K562 (cell line): Measurements from ENCODE around the gene DAGLB. TPM values are rescaled to one million over a fixed set of nuclear protein-coding genes. Genes with fewer than 3 reads are reported as not detected.
A peak's percentile ranks its signal among the peaks of the same experiment; 100 is the strongest.

ENCODE experiments used
- CBX2 ChIP-seq: fragments of 200-600 bp; sonication (generic); IDR thresholded peaks from one replicate; pipeline ENCODE4 v1.6.1; 2012; ENCODE audit warnings: mild to moderate bottlenecking, low read length, inconsistent platforms; ENCODE audit not compliant: insufficient read depth, poor library complexity, severe bottlenecking
- CCNT2 ChIP-seq: IDR thresholded peaks from 2 replicates; pipeline ENCODE4 v1.6.1; 2011; ENCODE audit warnings: borderline replicate concordance, low read depth, mild to moderate bottlenecking, moderate library complexity, mixed read lengths, low read length; ENCODE audit not compliant: insufficient read length; ENCODE audit errors: extremely low read depth
- ERF ChIP-seq: fragments of 450-650 bp; formaldehyde crosslinking; IDR thresholded peaks from 2 replicates; pipeline ENCODE4 v1.4.0; 2020; ENCODE audit warnings: mild to moderate bottlenecking, mixed read lengths
- FOXJ3 ChIP-seq: sonication (generic); formaldehyde crosslinking; IDR thresholded peaks from 2 replicates; pipeline ENCODE4 v1.4.0; 2020; ENCODE audit warnings: mild to moderate bottlenecking, missing genetic modification reagents
- HDAC6 ChIP-seq: IDR thresholded peaks from 2 replicates; pipeline ENCODE4 v1.6.1; 2012; ENCODE audit warnings: low read depth, mild to moderate bottlenecking, control low read depth, inconsistent platforms, low read length, moderate library complexity
- HMG20A ChIP-seq: fragments of 450-650 bp; formaldehyde crosslinking; conservative IDR thresholded peaks from 2 replicates; pipeline ENCODE4 v1.4.0; 2020; ENCODE audit warnings: mild to moderate bottlenecking, mixed read lengths
- HMGXB4 ChIP-seq: sonication (generic); formaldehyde crosslinking; IDR thresholded peaks from 2 replicates; pipeline ENCODE4 v1.8.1; 2023; ENCODE audit warnings: mild to moderate bottlenecking, missing genetic modification reagents
- IFI16 ChIP-seq: fragments of 250-450 bp; sonication (Bioruptor Pico); IDR thresholded peaks from 2 replicates; pipeline ENCODE4 v2.1.2; 2022; ENCODE audit warnings: mild to moderate bottlenecking, inconsistent platforms
- IRF2 ChIP-seq: sonication (generic); formaldehyde crosslinking; IDR thresholded peaks from 2 replicates; pipeline ENCODE4 v1.8.1; 2022; ENCODE audit warnings: mild to moderate bottlenecking, missing genetic modification reagents
- MAFK ChIP-seq: IDR thresholded peaks from 2 replicates; pipeline ENCODE4 v1.6.1; 2011; ENCODE audit warnings: low read length, improper control_type of control experiment
- MCM3 ChIP-seq: fragments of 450-650 bp; IDR thresholded peaks from 2 replicates; pipeline ENCODE4 v1.6.1; 2016
- NONO ChIP-seq, 2 experiments: fragments of 200-400 bp in 1 of 2; fragments of 450-650 bp in 1 of 2; formaldehyde crosslinking in 1 of 2; IDR thresholded peaks; 2 replicates each; pipeline ENCODE4 v1.6.1; 2017; ENCODE audit warnings: low read depth in 2 of 2, mild to moderate bottlenecking in 2 of 2, moderate library complexity in 2 of 2, low read length in 1 of 2
- RBM17 ChIP-seq: fragments of 200-400 bp; formaldehyde crosslinking; IDR thresholded peaks from 2 replicates; pipeline ENCODE4 v1.6.1; 2017; ENCODE audit warnings: low read depth, mild to moderate bottlenecking, low read length, borderline replicate concordance
- RBM25 ChIP-seq: fragments of 200-400 bp; formaldehyde crosslinking; IDR thresholded peaks from 2 replicates; pipeline ENCODE4 v1.6.1; 2018; ENCODE audit warnings: low read length, low read depth, moderate library complexity; ENCODE audit not compliant: severe bottlenecking
- SIN3A ChIP-seq, 2 experiments: fragments of 150-350 bp in 1 of 2; IDR thresholded peaks; 2 replicates each; pipeline ENCODE4 v1.6.1; 2011 to 2016; ENCODE audit warnings: borderline replicate concordance in 2 of 2, low read depth in 2 of 2, low read length in 2 of 2, mild to moderate bottlenecking in 2 of 2, moderate library complexity in 2 of 2; ENCODE audit not compliant: control insufficient read depth in 1 of 2
- SMAD1 ChIP-seq: fragments of 150-350 bp; IDR thresholded peaks from 2 replicates; pipeline ENCODE4 v1.6.1; 2014; ENCODE audit warnings: low read length, low read depth; ENCODE audit not compliant: partially characterized antibody
- STAG1 ChIP-seq: sonication (generic); formaldehyde crosslinking; IDR thresholded peaks from 2 replicates; pipeline ENCODE4 v1.5.0; 2020; ENCODE audit warnings: missing genetic modification reagents, borderline replicate concordance
- TBL1XR1 ChIP-seq, 2 experiments: IDR thresholded peaks; 2 replicates each; pipeline ENCODE4 v1.6.1; 2012; ENCODE audit warnings: improper control_type of control experiment in 2 of 2, low read length in 2 of 2, mild to moderate bottlenecking in 1 of 2
- TRIM28 ChIP-seq: fragments of 450-650 bp; IDR thresholded peaks from 2 replicates; pipeline ENCODE4 v1.6.1; 2017
- U2AF1 ChIP-seq: fragments of 200-400 bp; formaldehyde crosslinking; optimal IDR thresholded peaks from 2 replicates; pipeline ENCODE3; 2017; ENCODE audit warnings: mild to moderate bottlenecking, low read depth, low read length, moderate library complexity
- WHSC1 ChIP-seq: IDR thresholded peaks from one replicate; pipeline ENCODE4 v1.6.1; 2012; ENCODE audit warnings: low read length, control low read depth, inconsistent platforms
- XRCC4 ChIP-seq: IDR thresholded peaks from one replicate; pipeline ENCODE4 v1.6.1; 2011; ENCODE audit not compliant: insufficient read depth, insufficient read length; ENCODE audit errors: extremely low read depth
- ZBTB33 ChIP-seq: sonication (generic); formaldehyde crosslinking; IDR thresholded peaks from 2 replicates; pipeline ENCODE4 v1.8.1; 2023; ENCODE audit warnings: mild to moderate bottlenecking, missing genetic modification reagents
- ZNF431 ChIP-seq: sonication (generic); formaldehyde crosslinking; IDR thresholded peaks from 2 replicates; pipeline ENCODE4 v1.8.0; 2022; ENCODE audit warnings: mild to moderate bottlenecking, missing genetic modification reagents
- ZNF589 ChIP-seq: fragments of 200-800 bp; sonication (Bioruptor generic); IDR thresholded peaks from 2 replicates; pipeline ENCODE4 v1.6.1; 2016; ENCODE audit warnings: low read depth, missing genetic modification characterization, missing compliant biosample characterization
- ZNF695 ChIP-seq: fragments of 450-650 bp; formaldehyde crosslinking; IDR thresholded peaks from 2 replicates; pipeline ENCODE4 v1.4.0; 2020; ENCODE audit warnings: mild to moderate bottlenecking, moderate library complexity
- ZNF699 ChIP-seq: fragments of 250-450 bp; sonication (Bioruptor Pico); IDR thresholded peaks from 2 replicates; pipeline ENCODE4 v1.8.0; 2021; ENCODE audit warnings: mild to moderate bottlenecking, moderate library complexity; ENCODE audit not compliant: insufficient replicate concordance
- polyA plus RNA-seq, 8 experiments: library from polyadenylated mRNA; depleted of rRNA in 4 of 8; stranded (reverse) in 5 of 8; unstranded in 3 of 8; fragments of >200 nt; fragmentation: Nextera tagmentation in 2 of 8; fragmentation: Illumina TruSeq in 1 of 8; extraction: Ambion mirVana in 2 of 8; extraction: Trizol in 1 of 8; gene quantifications; 2 replicates each; pipeline versions ENCODE4 v1.2.1 to v1.2.3, GENCODE V29; 2011 to 2014; ENCODE audit warnings: inconsistent platforms in 1 of 8, missing spikeins in 1 of 8
- total RNA-seq, 7 experiments: library from RNA; depleted of rRNA in 6 of 7; stranded (reverse); fragments of >200 nt in 6 of 7; fragmentation: Illumina TruSeq in 2 of 7; extraction: Trizol in 2 of 7; gene quantifications; 2 replicates each; pipeline versions ENCODE4 v1.2.1 to v1.2.3, GENCODE V29; 2011 to 2021; ENCODE audit warnings: low replicate concordance in 1 of 7

The DAGLB gene
- total and polyA plus RNA-seq, 9 of the 15 experiments (the other 6 are each of a cell fraction or from before 2014, with no cell fraction given): 0.92 to 16.4 (median 9.3) TPM

GRCh38 chr7:6375348-6376101, 72.2 kb downstream of the DAGLB start (continued):
- TF ChIP-seq RBM25: peak; percentile 84
- no peak for TF ChIP-seq U2AF1
- TF ChIP-seq TBL1XR1 (IDR thresholded peaks at IDR 0.05; ENCODE audit: low read length in 2 of 2): no peak
- TF ChIP-seq STAG1 (CRISPR knock-in tag): no peak
- no peak for TF ChIP-seq MCM3
- TF ChIP-seq MAFK: no peak
- no peak for TF ChIP-seq HMGXB4 (CRISPR knock-in tag)
- no peak for TF ChIP-seq NONO (IDR thresholded peaks at IDR 0.05; ENCODE audit: low read depth in 2 of 2, low read length in 1 of 2)
- 0 out of 2 replicates have a peak, but pooled peaks have one; percentile 34 for TF ChIP-seq TRIM28
- no peak for TF ChIP-seq HDAC6
- no peak for TF ChIP-seq IRF2 (CRISPR knock-in tag)
- no peak for TF ChIP-seq XRCC4
- no peak for TF ChIP-seq SIN3A (IDR thresholded peaks at IDR 0.05; ENCODE audit: borderline replicate concordance in 2 of 2, control insufficient read depth in 1 of 2, low read depth in 2 of 2, low read length in 2 of 2)
- no peak for TF ChIP-seq CCNT2
- no peak for TF ChIP-seq ERF (CRISPR knock-in tag)
- no peak for TF ChIP-seq HMG20A (CRISPR knock-in tag)
- no peak for TF ChIP-seq ZNF589
- no peak for TF ChIP-seq IFI16
- no peak for TF ChIP-seq CBX2
- TF ChIP-seq ZNF699 (CRISPR knock-in tag): no peak
- no peak for TF ChIP-seq SMAD1
- no peak for TF ChIP-seq RBM17
- no peak for TF ChIP-seq FOXJ3 (CRISPR knock-in tag)
- TF ChIP-seq ZBTB33: no peak
- no peak for TF ChIP-seq WHSC1
- TF ChIP-seq ZNF431 (CRISPR knock-in tag): no peak
- no peak for TF ChIP-seq ZNF695 (CRISPR knock-in tag)
